Endothelial cell of umbilical vein (primary cell): ENCODE measurements around the gene TTC39A. TPM values are rescaled to one million over a fixed set of nuclear protein-coding genes. Genes with fewer than 3 reads are reported as not detected.

Experiments used
- BruUV-seq: library from RNA; stranded (reverse); fragments of 400-500 nt; replicated peaks from 2 replicates; lab custom pipeline; 2021; lab: Mats Ljungman, UMichigan
- CTCF ChIA-PET: fragments of 300-600, 350-600 bp; sonication (Branson Sonifier 250); formaldehyde crosslinking; loops from one replicate; lab custom pipeline; 2021; ENCODE audit warnings: antibody characterized with exemption, inconsistent platforms; lab: Charles Lee
- POLR2A ChIA-PET: fragments of 300-600, 350-600 bp; sonication (Branson Sonifier 250); formaldehyde crosslinking; loops from one replicate; lab custom pipeline; 2021; ENCODE audit warnings: antibody characterized with exemption, inconsistent platforms; lab: Charles Lee
- DNase-seq: peaks from one replicate; pipeline ENCODE4 v3.0.0-alpha.2; 2011; ENCODE audit warnings: low read depth, low spot score
- FAIRE-seq: peaks from 2 replicates; lab custom pipeline; 2011; peaks lifted over from hg19 to GRCh38; lab: Jason Lieb, UNC
- H2AFZ ChIP-seq: 2 replicates; pipeline ENCODE4 v1.6.0; 2012; ENCODE audit warnings: low read depth, low read length, control low read depth, inconsistent platforms
- H3K27ac ChIP-seq: 2 replicates; pipeline ENCODE4 v1.5.1; 2011; ENCODE audit warnings: low read depth, mild to moderate bottlenecking, control low read depth, low read length, moderate library complexity; ENCODE audit not compliant: insufficient read depth
- H3K27me3 ChIP-seq, 2 experiments: 2 replicates each; pipeline versions ENCODE4 v1.6.0 to v1.6.1; 2011; ENCODE audit warnings: low read length in 2 of 2, mixed read lengths in 1 of 2; ENCODE audit not compliant: control insufficient read depth in 2 of 2, insufficient read depth in 2 of 2
- H3K36me3 ChIP-seq, 2 experiments: 2 replicates in 1 of 2; 3 replicates in 1 of 2; pipeline ENCODE4 v1.5.1; 2011; ENCODE audit warnings: low read length in 2 of 2, mild to moderate bottlenecking in 1 of 2, moderate library complexity in 1 of 2; ENCODE audit not compliant: control insufficient read depth in 2 of 2, insufficient read depth in 2 of 2; ENCODE audit errors: extremely low read depth in 1 of 2
- H3K4me1 ChIP-seq: 3 replicates; pipeline ENCODE4 v1.5.1; 2011; ENCODE audit warnings: mild to moderate bottlenecking, low read length; ENCODE audit not compliant: control insufficient read depth, insufficient read depth; ENCODE audit errors: extremely low read depth
- H3K4me2 ChIP-seq: 2 replicates; pipeline ENCODE4 v1.6.1; 2011; ENCODE audit warnings: low read length, control low read depth, mixed read lengths; ENCODE audit not compliant: insufficient read depth
- H3K4me3 ChIP-seq, 3 experiments: fragments of 200-600 bp in 1 of 3; sonication (generic), shearing (Covaris generic) in 1 of 3; replicated peaks in 1 of 3; 2 replicates each; pipeline ENCODE4 v1.5.1; 2011 to 2016; ENCODE audit warnings: control low read depth in 3 of 3, low read length in 3 of 3, mild to moderate bottlenecking in 2 of 3, inconsistent platforms in 1 of 3, low read depth in 1 of 3, moderate library complexity in 1 of 3; ENCODE audit not compliant: insufficient read depth in 1 of 3
- H3K79me2 ChIP-seq: 2 replicates; pipeline ENCODE4 v1.6.0; 2012; ENCODE audit warnings: low read length, inconsistent platforms; ENCODE audit not compliant: control insufficient read depth, insufficient read depth
- H3K9ac ChIP-seq: replicated peaks from 2 replicates; pipeline ENCODE3; 2011; ENCODE audit warnings: low read length, control low read depth; ENCODE audit not compliant: insufficient read depth; ENCODE audit errors: extremely low read depth
- H3K9me1 ChIP-seq: replicated peaks from 3 replicates; pipeline ENCODE4 v1.6.0; 2011; ENCODE audit warnings: mild to moderate bottlenecking, low read length; ENCODE audit not compliant: control insufficient read depth, insufficient read depth; ENCODE audit errors: extremely low read depth
- H3K9me3 ChIP-seq: replicated peaks from 2 replicates; pipeline ENCODE4 v1.5.1; 2012; ENCODE audit warnings: low read length, inconsistent platforms; ENCODE audit not compliant: control insufficient read depth, insufficient read depth
- H4K20me1 ChIP-seq: replicated peaks from 2 replicates; pipeline ENCODE3; 2011; ENCODE audit warnings: mild to moderate bottlenecking, low read length; ENCODE audit not compliant: control insufficient read depth, insufficient read depth; ENCODE audit errors: extremely low read depth
- EZH2 ChIP-seq: IDR thresholded peaks from 2 replicates; pipeline ENCODE4 v1.6.1; 2012; ENCODE audit warnings: borderline replicate concordance, low read depth, mild to moderate bottlenecking, moderate library complexity, low read length, inconsistent platforms; ENCODE audit not compliant: severe bottlenecking
- FOS ChIP-seq: IDR thresholded peaks from 2 replicates; pipeline ENCODE4 v1.6.1; 2011; ENCODE audit warnings: mild to moderate bottlenecking, low read length, moderate library complexity, borderline replicate concordance; ENCODE audit not compliant: insufficient read depth
- GATA2 ChIP-seq: IDR thresholded peaks from 2 replicates; pipeline ENCODE4 v1.7.0; 2011; ENCODE audit warnings: low read depth, mild to moderate bottlenecking, moderate library complexity, mixed read lengths, low read length; ENCODE audit not compliant: insufficient read length, insufficient read depth
- JUN ChIP-seq: IDR thresholded peaks from 2 replicates; pipeline ENCODE4 v1.6.1; 2011; ENCODE audit warnings: borderline replicate concordance, low read depth; ENCODE audit not compliant: insufficient read length, insufficient read depth
- MYC ChIP-seq: IDR thresholded peaks from one replicate; pipeline ENCODE4 v1.6.1; 2011; ENCODE audit warnings: mild to moderate bottlenecking, low read depth, low read length
- POLR2AphosphoS5 ChIP-seq: IDR thresholded peaks from 2 replicates; pipeline ENCODE4 v1.6.1; 2012; ENCODE audit warnings: low read depth, mild to moderate bottlenecking, control low read depth, low read length, moderate library complexity; ENCODE audit not compliant: insufficient read depth
- dilution Hi-C: fragments of 300-500 bp; cut with MboI; formaldehyde crosslinking; loops from one replicate; pipeline ENCODE4 v1.15.0; 2019; ENCODE audit warnings: low sequenced_read_pairs; ENCODE audit not compliant: extremely low pct_ligation_motif_present
- intact Hi-C: fragments of 100-400 bp; cut with micrococcal nuclease; formaldehyde crosslinking; loops from one replicate; pipeline ENCODE4 v1.10.0; 2022
- polyA plus RNA-seq, 4 experiments: library from polyadenylated mRNA; depleted of rRNA in 3 of 4; stranded (reverse) in 3 of 4; unstranded in 1 of 4; fragments of >200 nt; gene quantifications; 2 replicates each; pipeline versions ENCODE4 v1.2.1 to v1.2.3, GENCODE V29; 2011 to 2012; ENCODE audit warnings: missing spikeins in 1 of 4
- total RNA-seq: library from RNA; stranded (reverse); gene quantifications from 2 replicates; pipeline ENCODE4 v1.2.3, GENCODE V29; 2021
- TF ChIP-seq, protein P1 (sequence below): IDR thresholded peaks from 2 replicates; pipeline ENCODE4 v1.6.1; 2011; ENCODE audit not compliant: insufficient read depth, insufficient read length
- TF ChIP-seq, protein P2 (sequence below), 2 donors: IDR thresholded peaks; 1 replicate in 1 of 2; 2 replicates in 1 of 2; pipeline ENCODE4 v1.5.1; 2011; ENCODE audit warnings: low read length in 2 of 2, mild to moderate bottlenecking in 2 of 2, moderate library complexity in 2 of 2, control low read depth in 1 of 2, inconsistent platforms in 1 of 2, low read depth in 1 of 2; ENCODE audit not compliant: insufficient read depth in 1 of 2; ENCODE audit errors: extremely low read depth in 1 of 2

TTC39A gene
- total and polyA plus RNA-seq, 2 donors (not counting 3 experiments of a cell fraction or from before 2014, with no cell fraction given) = 1.1 to 1.7 TPM

DNA sequence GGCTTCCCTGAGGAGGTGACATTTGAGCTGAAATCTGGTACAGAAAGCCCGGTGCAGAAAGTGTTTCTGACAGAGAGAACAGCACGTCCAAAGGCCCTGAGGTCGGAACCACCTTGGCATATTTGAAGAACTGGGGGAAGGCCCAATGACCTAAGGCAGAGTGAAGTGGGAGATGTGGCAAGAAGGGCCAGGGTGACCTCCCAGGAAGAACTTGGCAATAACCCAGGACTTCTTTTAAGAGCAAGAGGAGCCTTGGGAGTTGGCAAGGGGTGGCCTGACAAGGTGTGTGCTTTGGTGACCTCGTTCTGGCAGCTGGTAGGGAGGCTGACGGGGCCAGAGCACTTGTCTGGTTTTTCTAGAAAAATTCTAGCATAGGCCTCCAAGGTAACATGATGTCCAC, 23.4 kb downstream of the TTC39A start:
- H3K79me2 ChIP-seq = no peaks in the 10 kb centered on the region
- H3K4me2 ChIP-seq = no peak overlapping the region
- no peak overlapping the region for H3K9ac ChIP-seq
- no peak for DNase-seq
- H4K20me1 ChIP-seq = no peaks in the 10 kb centered on the region
- no peak overlapping the region for H3K27ac ChIP-seq
- H3K36me3 ChIP-seq = no peaks in the 10 kb centered on the region
- no peaks in the 10 kb centered on the region for H3K9me3 ChIP-seq
- no peak for TF ChIP-seq FOS
- TF ChIP-seq EZH2 = no peak
- TF ChIP-seq, protein P1, sequence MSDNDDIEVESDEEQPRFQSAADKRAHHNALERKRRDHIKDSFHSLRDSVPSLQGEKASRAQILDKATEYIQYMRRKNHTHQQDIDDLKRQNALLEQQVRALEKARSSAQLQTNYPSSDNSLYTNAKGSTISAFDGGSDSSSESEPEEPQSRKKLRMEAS = no peak
- no peak for TF ChIP-seq JUN
- TF ChIP-seq MYC = no peak
- no peak for TF ChIP-seq GATA2
- no peak for TF ChIP-seq POLR2AphosphoS5
- H3K4me3 ChIP-seq = no peak overlapping the region
- FAIRE-seq = no peak
- H3K4me1 ChIP-seq = peaks cover 28% of the 10 kb centered on the region
- dilution Hi-C loops = no loop called here
- intact Hi-C loops = no loop called here
- POLR2A ChIA-PET = no interaction called here
- CTCF ChIA-PET = interaction anchor here (0.7 to 2.7 kb wide), 4 partner anchors 10 to 532 kb away, joined by 3 to 11 read pairs (median 4); no protein-coding TSS in a partner anchor
- H3K9me1 ChIP-seq = no peaks in the 10 kb centered on the region
- H2AFZ ChIP-seq = no peak overlapping the region
- no TSS peak for BruUV-seq
- no peaks in the 10 kb centered on the region for H3K27me3 ChIP-seq

DNA sequence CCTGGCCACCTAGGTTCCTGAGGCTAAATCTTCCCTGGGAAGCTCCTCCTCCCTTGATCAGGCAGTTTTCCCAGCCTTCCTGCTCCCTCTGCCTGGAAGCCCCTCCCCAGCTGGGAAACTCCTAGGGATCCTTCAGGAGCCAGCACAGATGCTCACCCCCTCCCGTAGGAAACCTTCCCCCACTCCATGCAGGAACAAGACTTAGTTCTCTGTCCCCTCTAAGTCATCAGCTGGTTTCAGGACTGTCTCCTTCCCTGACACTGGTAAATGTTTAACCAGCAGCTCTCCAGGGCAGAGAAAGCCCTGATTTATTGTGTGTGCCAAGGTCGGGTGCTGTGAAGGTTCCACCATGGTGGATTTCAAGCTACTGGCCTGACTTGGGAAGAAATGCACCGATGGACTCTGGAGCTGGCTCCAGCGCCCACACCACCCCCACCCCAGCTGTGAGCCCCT, 25.0 kb downstream of the TTC39A start:
- CTCF ChIA-PET = interaction anchor here (0.7 to 2.7 kb wide), 6 partner anchors 8 to 531 kb away, joined by 3 to 11 read pairs (median 3); no protein-coding TSS in a partner anchor
- H2AFZ ChIP-seq = no peak overlapping the region
- no TSS peak for BruUV-seq
- no peak overlapping the region for H3K4me2 ChIP-seq
- DNase-seq = peak; percentile 28
- H3K9ac ChIP-seq = no peak overlapping the region
- POLR2A ChIA-PET = no interaction called here
- no peaks in the 10 kb centered on the region for H4K20me1 ChIP-seq
- peak; percentile 21 for FAIRE-seq
- H3K4me3 ChIP-seq = no peak overlapping the region
- H3K9me3 ChIP-seq = no peaks in the 10 kb centered on the region
- H3K27me3 ChIP-seq = no peaks in the 10 kb centered on the region
- no peaks in the 10 kb centered on the region for H3K9me1 ChIP-seq
- peaks cover 20% of the 10 kb centered on the region for H3K4me1 ChIP-seq
- H3K27ac ChIP-seq = no peak overlapping the region
- intact Hi-C loops = no loop called here
- H3K79me2 ChIP-seq = no peaks in the 10 kb centered on the region
- TF ChIP-seq, protein P2, sequence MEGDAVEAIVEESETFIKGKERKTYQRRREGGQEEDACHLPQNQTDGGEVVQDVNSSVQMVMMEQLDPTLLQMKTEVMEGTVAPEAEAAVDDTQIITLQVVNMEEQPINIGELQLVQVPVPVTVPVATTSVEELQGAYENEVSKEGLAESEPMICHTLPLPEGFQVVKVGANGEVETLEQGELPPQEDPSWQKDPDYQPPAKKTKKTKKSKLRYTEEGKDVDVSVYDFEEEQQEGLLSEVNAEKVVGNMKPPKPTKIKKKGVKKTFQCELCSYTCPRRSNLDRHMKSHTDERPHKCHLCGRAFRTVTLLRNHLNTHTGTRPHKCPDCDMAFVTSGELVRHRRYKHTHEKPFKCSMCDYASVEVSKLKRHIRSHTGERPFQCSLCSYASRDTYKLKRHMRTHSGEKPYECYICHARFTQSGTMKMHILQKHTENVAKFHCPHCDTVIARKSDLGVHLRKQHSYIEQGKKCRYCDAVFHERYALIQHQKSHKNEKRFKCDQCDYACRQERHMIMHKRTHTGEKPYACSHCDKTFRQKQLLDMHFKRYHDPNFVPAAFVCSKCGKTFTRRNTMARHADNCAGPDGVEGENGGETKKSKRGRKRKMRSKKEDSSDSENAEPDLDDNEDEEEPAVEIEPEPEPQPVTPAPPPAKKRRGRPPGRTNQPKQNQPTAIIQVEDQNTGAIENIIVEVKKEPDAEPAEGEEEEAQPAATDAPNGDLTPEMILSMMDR (IDR thresholded peaks at IDR 0.05; ENCODE audit: extremely low read depth in 1 of 2, insufficient read depth in 1 of 2, low read depth in 1 of 2, low read length in 2 of 2) = no peak
- no peaks in the 10 kb centered on the region for H3K36me3 ChIP-seq
- dilution Hi-C loops = no loop called here
